Spleen (tissue), 11 donors: Measurements from ENCODE around the gene XBP1. TPM values are rescaled to one million over a fixed set of nuclear protein-coding genes. Genes with fewer than 3 reads are reported as not detected.

Experiments
- DNase-seq: peaks from one replicate; pipeline ENCODE4 v3.0.0-alpha.2; 2020
- H3K27ac ChIP-seq, 8 donors: fragments of 200-600 bp; sonication (generic) in 7 of 8; 1 replicate in 4 of 8; 2 replicates in 4 of 8; pipeline versions ENCODE4 v1.5.0 to v1.8.0; 2016 to 2021; ENCODE audit warnings: inconsistent platforms in 4 of 8, mild to moderate bottlenecking in 4 of 8, moderate library complexity in 1 of 8
- H3K27me3 ChIP-seq, 7 donors: fragments of 200-600 bp; sonication (generic) in 6 of 7; replicated peaks in 1 of 7; 1 replicate in 4 of 7; 2 replicates in 3 of 7; pipeline versions ENCODE4 v1.5.0 to v1.8.0; 2016 to 2021; ENCODE audit warnings: inconsistent platforms in 3 of 7, mild to moderate bottlenecking in 1 of 7
- H3K36me3 ChIP-seq, 6 donors: fragments of 200-600 bp; sonication (generic) in 5 of 6; 1 replicate in 4 of 6; 2 replicates in 2 of 6; pipeline versions ENCODE4 v1.5.0 to v1.8.0; 2016 to 2021; ENCODE audit warnings: inconsistent platforms in 2 of 6
- H3K4me1 ChIP-seq, 6 donors: fragments of 200-600 bp; sonication (generic) in 5 of 6; 1 replicate in 3 of 6; 2 replicates in 3 of 6; pipeline versions ENCODE4 v1.5.0 to v1.8.0; 2016 to 2021; ENCODE audit warnings: inconsistent platforms in 3 of 6
- H3K4me3 ChIP-seq, 8 donors: fragments of 200-600 bp; sonication (generic) in 7 of 8; 1 replicate in 4 of 8; 2 replicates in 4 of 8; pipeline versions ENCODE4 v1.5.0 to v1.8.0; 2016 to 2021; ENCODE audit warnings: inconsistent platforms in 4 of 8, mild to moderate bottlenecking in 4 of 8, moderate library complexity in 2 of 8
- H3K9me3 ChIP-seq, 8 donors: fragments of 200-600 bp; sonication (generic) in 7 of 8; 1 replicate in 4 of 8; 2 replicates in 4 of 8; pipeline versions ENCODE4 v1.5.0 to v1.8.0; 2016 to 2021; ENCODE audit warnings: inconsistent platforms in 4 of 8
- CTCF ChIP-seq, 11 experiments: fragments of 200-600 bp in 7 of 11; fragments of 450-650 bp in 4 of 11; sonication (generic) in 4 of 11; IDR thresholded peaks in 8 of 11; conservative IDR thresholded peaks in 3 of 11; 1 replicate in 7 of 11; 2 replicates in 4 of 11; pipeline versions ENCODE4 v1.4.0 to v1.8.0; 2016 to 2021; ENCODE audit warnings: antibody characterized with exemption in 11 of 11, inconsistent platforms in 4 of 11, mild to moderate bottlenecking in 1 of 11
- POLR2A ChIP-seq, 3 donors: fragments of 450-650 bp; IDR thresholded peaks; one replicate each; pipeline ENCODE4 v1.5.1; 2017; ENCODE audit warnings: antibody characterized with exemption in 3 of 3, mild to moderate bottlenecking in 1 of 3
- POLR2AphosphoS5 ChIP-seq, 3 donors: sonication (generic); formaldehyde crosslinking; IDR thresholded peaks; one replicate each; pipeline ENCODE4 v1.5.1; 2017; ENCODE audit warnings: antibody characterized with exemption in 3 of 3
- WGBS, 5 donors: extraction: QIAGEN DNeasy Blood & Tissue Kit in 3 of 5; methylation state at CpG; one replicate each; pipeline versions ENCODE4 v1.1.5 to v1.1.7; 2013 to 2018; 5-methylcytosine and 5-hydroxymethylcytosine counted together
- intact Hi-C: fragments of 100-400 bp; cut with DNase I; formaldehyde crosslinking; loops from one replicate; pipeline ENCODE4 v1.15.0; 2023; ENCODE audit warnings: low total_unique reads
- polyA plus RNA-seq, 3 donors: library from polyadenylated mRNA; stranded (reverse); fragments of 200-250 nt; gene quantifications; one replicate each; pipeline ENCODE4 v1.2.1, GENCODE V29; 2013
- total RNA-seq, 7 donors: library from RNA; depleted of rRNA in 3 of 7; stranded (reverse); fragments of >200 nt in 3 of 7; fragmentation: NEBNext Ultra II Directional in 4 of 7; extraction: Animal tissue kit (Norgen Biotek cat#: 25700) in 4 of 7; gene quantifications; one replicate each; pipeline versions ENCODE4 v1.1.0 to v1.2.1, GENCODE V29; 2016 to 2021
- donor health status: healthy with polysubstance abuse.
- donor health status: DM: no; HTN: no; CAD: no; lungs with moderate emphysema.
- donor health status: DM: no; HTN: no; CAD: no.
- donor health status: Bipolar disorder and iron deficiency.
- donor health status: healthy.
- donor health status: DM: no; HTN: no; CAD: no.
- donor health status: DM: yes; HTN: yes; CAD: no.

The XBP1 gene
- total and polyA plus RNA-seq, 10 donors = 26.8 to 703 (median 219) TPM

- Histone ChIP-seq H3K36me3 (peaks cover 0 to 100% (median 58%) of the 10 kb centered on the region in 6 donors), H3K27me3 (no peaks in the 10 kb centered on the region), H3K4me1 (peaks cover 0 to 33% (median 10%) of the 10 kb centered on the region in 6 donors), H3K27ac (no peak overlapping the region), H3K4me3 (no peak overlapping the region), H3K9me3 (no peaks in the 10 kb centered on the region)
- intact Hi-C loops = no loop called here
- WGBS, 5 donors = 83 to 95% (median 89%) methylated on average over 4 of the region's 4 CpGs
- TF ChIP-seq POLR2A (IDR thresholded peaks at IDR 0.05) (no peak), POLR2AphosphoS5 (IDR thresholded peaks at IDR 0.05) (no peak), CTCF (IDR thresholded peaks at IDR 0.05 in 8 of 11, conservative IDR thresholded peaks at IDR 0.05 in 3 of 11) (no peak)
- no peak for DNase-seq
These were observed 16.3 kb downstream of the XBP1 start for GRCh38 chr22:28783786-28784671.

GRCh38 chr22:28780296-28780695, 20.1 kb downstream of the XBP1 start:
- H3K36me3 ChIP-seq = peaks cover 0 to 100% (median 58%) of the 10 kb centered on the region in 6 donors
- H3K27ac ChIP-seq = no peak overlapping the region
- H3K4me1 ChIP-seq = peaks cover 0 to 62% (median 35%) of the 10 kb centered on the region in 6 donors
- H3K4me3 ChIP-seq = no peak overlapping the region
- DNase-seq = no peak
- H3K27me3 ChIP-seq = no peaks in the 10 kb centered on the region
- intact Hi-C loops = no loop called here
- 88 to 97% (median 93%) methylated on average over 1 of the region's 1 CpG for WGBS, 5 donors
- no peaks in the 10 kb centered on the region for H3K9me3 ChIP-seq
- TF ChIP-seq CTCF (IDR thresholded peaks at IDR 0.05 in 8 of 11, conservative IDR thresholded peaks at IDR 0.05 in 3 of 11) (no peak), POLR2A (IDR thresholded peaks at IDR 0.05) (no peak), POLR2AphosphoS5 (IDR thresholded peaks at IDR 0.05) (no peak)

- TF ChIP-seq POLR2AphosphoS5 (IDR thresholded peaks at IDR 0.05) (no peak), POLR2A (IDR thresholded peaks at IDR 0.05) (no peak), CTCF (IDR thresholded peaks at IDR 0.05 in 8 of 11, conservative IDR thresholded peaks at IDR 0.05 in 3 of 11) (no peak)
- intact Hi-C loops = no loop called here
- Histone ChIP-seq H3K4me3 (no peak overlapping the region), H3K36me3 (peaks cover 0 to 100% (median 56%) of the 10 kb centered on the region in 6 donors), H3K4me1 (peaks cover under 1 to 67% (median 40%) of the 10 kb centered on the region in 6 donors), H3K27ac (no peak overlapping the region), H3K27me3 (no peaks in the 10 kb centered on the region), H3K9me3 (no peaks in the 10 kb centered on the region)
- WGBS, 5 donors = 84 to 88% (median 87%) methylated on average over 5 of the region's 5 CpGs
- no peak for DNase-seq
These were observed 20.5 kb downstream of the XBP1 start for GRCh38 chr22:28779833-28780232.

- 70 to 88% (median 84%) methylated on average over 1 of the region's 1 CpG for WGBS, 5 donors
- intact Hi-C loops = no loop called here
- Histone ChIP-seq H3K36me3 (peaks cover 0 to 54% (median 24%) of the 10 kb centered on the region in 6 donors), H3K4me3 (peak overlapping the region in 1 of 8 donors; percentile 73), H3K27ac (peak overlapping the region in 1 of 8 donors; percentile 99), H3K9me3 (peaks cover 0 to 1% (median 0%) of the 10 kb centered on the region in 8 donors), H3K27me3 (no peaks in the 10 kb centered on the region), H3K4me1 (peaks cover 7 to 69% (median 51%) of the 10 kb centered on the region in 6 donors)
- TF ChIP-seq POLR2AphosphoS5 (IDR thresholded peaks at IDR 0.05) = no peak
- TF ChIP-seq CTCF (IDR thresholded peaks at IDR 0.05 in 8 of 11, conservative IDR thresholded peaks at IDR 0.05 in 3 of 11) = no peak
- no peak for TF ChIP-seq POLR2A (IDR thresholded peaks at IDR 0.05)
- peak; percentile 12 for DNase-seq
These were observed 26.0 kb downstream of the XBP1 start for GRCh38 chr22:28774378-28774777.
